HG03565 (cell line): ENCODE measurements around the gene PSMD8.

Experiments used
- ATAC-seq: cut with Tn5 transposase; IDR thresholded peaks from one replicate; pipeline ENCODE4 v1.9.1; 2021; ENCODE audit warnings: mild to moderate bottlenecking, moderate library complexity; ENCODE audit not compliant: unreplicated experiment

PSMD8 gene

DNA sequence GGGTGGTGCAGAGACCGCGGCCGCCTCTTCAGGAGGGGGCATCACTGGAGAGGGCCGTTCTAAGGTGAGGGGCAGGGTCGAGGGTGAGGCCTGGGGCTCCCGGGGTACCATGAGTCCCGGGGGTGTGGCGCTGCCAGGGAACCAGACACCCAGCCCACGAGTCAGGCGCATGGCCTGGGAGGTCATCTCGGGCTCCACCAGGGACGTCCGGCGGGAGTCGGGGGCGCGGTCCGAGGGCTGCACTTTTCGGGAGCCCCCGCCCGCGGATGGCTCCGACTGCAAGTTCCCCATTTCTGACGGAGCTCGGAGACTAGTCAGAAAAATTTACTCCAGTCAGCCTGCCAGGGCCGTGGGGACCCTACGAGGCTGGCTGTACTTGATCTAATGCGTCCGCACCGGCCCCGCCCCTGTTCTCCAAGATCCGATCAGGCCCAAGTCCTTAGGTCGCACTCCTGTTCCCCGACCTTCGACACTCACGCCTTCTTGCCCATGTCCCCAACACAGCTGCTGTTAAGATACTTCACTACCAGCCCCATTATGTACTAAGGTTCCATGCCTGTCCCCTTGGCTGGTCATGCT, 12.7 kb downstream of the PSMD8 start:
- no peak for ATAC-seq

DNA sequence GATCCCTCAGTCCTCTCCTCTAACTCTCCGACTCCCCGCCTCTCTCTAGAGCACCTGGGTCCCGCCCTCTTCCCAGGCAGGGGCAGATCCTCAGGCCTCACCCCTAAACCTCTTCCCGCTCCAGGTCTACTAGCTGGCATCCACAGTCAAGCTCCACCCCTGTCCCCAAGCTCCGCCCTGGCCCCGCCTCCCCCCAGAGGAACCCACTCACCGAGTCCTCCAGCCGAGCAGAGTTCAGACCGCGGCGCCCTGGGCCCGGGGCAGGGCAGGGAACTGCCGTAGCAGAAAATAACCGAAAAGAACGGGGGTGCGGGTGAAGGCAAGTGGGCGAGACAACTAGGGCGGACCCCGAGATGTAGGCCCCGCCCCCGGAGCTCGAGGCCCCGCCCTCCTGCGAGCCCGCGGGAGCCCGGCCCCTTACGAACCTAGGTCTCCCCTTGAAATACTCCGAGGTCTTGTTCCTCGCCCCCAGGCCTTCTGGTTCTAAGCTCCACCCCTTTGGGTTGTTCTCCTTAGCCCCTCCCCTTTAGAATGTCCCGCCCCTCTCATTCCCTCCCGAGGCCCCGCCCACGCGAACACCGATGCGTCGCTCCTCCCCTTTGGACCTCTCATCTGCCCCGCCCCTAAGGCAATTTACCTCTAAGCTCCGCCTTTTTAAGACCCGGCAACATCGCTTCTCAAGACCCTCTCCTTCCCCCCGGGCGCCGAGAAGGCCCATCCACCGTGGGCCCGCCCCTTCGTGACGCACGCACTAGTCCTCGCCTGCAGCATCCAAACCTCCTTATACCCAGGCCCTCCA, 13.4 kb downstream of the PSMD8 start, which contains the start of gene GGN:
Gene GGN (minus strand): TSS at position 485 of the 799 bp plus-strand sequence. CDS start 773 bp downstream, outside the sequence.
- no peak for ATAC-seq

- ATAC-seq: no peak
These were observed 14.2 kb downstream of the PSMD8 start, which contains the start of gene SPRED3 for GRCh38 chr19:38388349-38389100. Gene SPRED3 (plus strand): TSS chr19:38388697. CDS start chr19:38390303, 1,606 bp downstream.

DNA sequence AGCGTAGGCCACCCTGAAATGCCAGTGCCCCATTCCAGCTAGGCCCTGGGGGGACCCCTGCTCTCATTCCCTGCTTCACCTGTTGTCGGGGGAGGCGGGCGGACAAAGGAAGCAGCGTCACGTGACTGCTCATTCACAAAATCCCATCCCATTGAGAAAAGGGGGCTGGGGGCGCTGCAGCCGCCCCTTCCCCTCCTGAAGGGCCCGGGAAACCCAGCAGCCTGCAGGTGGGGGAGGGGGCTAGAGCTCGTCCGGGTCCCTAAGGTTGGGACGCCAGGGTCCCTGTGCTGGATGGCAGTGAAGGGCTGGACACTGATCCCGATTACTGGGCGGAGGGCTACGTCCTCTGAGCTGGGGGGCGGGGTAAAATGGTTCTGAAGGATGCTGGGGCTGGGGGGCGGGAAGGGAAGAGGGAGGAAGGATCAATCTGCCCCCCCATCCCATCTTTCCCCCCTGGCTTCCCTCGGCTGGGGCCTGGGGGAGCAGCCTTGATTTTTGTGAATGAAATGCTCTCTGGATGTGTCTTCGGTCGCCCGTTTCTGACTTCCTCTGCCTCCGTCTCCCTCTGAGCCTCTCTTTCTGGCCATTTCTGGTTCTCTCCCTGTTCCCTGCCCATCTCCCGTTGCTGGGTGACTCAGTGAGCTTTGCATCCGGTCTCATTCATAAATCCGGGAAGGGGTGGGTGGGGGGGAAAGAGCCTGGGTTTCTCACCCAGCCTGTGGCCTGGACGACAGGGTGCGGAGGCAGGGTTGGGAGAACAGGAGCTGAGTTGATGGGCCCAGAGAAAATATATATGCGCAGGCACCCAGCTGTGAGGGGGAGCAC, 14.9 kb downstream of the PSMD8 start:
- ATAC-seq: no peak

DNA sequence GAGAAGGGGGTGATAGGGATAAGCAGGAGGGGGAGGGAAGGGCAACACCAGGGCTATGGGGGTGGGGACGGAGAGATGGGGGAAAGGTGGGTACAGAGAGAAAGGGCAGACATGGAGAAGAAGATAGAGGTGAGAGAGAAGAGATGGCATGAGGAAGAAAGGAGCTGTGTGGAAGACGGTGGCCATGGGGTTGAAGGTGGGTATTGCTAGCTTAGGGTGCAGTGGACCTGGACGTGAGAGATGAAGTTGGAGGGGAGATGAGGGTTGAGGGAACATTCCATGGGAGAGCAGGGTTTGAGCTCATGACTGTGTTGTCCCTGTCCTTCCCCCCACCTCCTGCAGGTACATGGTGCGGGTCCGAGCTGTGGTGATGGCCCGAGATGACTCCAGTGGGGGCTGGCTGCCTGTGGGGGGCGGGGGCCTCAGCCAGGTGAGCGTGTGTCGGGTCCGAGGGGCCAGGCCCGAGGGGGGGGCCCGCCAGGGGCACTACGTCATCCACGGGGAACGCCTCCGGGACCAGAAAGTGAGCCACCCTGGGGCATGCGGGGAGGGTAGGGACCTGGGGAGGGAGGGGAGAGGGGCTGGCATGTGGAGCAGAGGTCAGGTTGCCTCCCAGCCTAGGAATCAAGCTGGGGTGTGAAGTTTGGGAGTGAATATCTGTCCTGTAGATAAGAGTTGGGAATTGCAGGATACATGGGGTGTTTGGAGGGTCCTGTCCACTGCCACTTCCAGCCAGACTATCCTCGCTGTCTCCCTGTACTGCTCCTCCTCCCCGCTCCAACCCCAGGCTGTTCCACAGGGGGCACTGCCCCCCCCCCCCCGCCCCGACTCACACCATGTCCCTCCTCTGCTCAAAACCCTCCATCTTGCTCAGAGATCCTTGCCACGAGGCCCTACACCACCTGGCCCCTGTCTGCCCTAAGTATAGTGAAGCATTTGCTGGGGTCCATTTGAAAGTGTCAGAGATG, 15.9 kb downstream of the PSMD8 start:
- no peak for ATAC-seq

DNA sequence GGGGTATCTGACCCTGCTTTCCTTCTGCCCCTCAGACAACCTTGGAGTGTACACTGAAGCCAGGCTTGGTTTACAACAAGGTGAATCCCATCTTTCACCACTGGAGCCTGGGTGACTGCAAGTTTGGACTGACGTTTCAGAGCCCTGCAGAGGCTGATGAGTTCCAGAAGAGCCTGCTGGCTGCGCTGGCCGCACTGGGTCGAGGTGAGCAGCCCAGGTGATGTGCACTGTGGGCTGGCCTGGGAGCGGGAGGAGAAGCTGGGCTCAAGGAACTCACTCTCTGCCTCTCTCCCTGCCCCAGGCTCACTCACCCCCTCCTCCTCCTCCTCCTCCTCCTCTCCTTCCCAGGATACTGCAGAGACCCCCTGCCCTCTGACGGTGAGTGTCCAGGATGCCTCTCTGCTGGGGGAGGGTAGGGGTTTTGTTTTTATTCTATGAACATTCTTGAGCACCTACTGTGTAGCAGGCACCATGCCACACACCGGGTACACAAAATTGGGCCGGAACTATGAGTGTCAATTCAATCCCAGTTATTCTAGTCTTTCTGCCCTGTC, 17.6 kb downstream of the PSMD8 start:
- ATAC-seq: no peak

GRCh38 chr19:38392707-38393308, 18.4 kb downstream of the PSMD8 start:
- no peak for ATAC-seq

DNA sequence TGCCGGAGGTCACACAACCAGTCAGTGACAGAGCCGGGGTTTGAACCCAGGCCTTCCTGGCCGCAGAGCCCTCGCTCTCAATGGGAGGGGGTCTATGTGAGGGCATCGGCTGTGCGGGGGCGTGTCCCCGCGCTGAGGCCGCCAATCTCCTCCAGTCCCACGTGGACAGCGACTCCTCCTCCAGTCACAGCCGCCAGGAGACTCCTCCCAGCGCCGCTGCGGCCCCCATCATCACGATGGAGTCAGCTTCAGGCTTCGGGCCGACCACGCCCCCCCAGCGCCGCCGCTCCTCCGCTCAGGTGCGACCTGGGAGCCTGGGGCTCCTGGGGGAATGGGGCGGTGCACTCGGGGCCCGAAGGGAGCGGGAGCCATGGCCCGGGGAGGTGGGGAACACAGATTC, 20.1 kb downstream of the PSMD8 start:
- no peak for ATAC-seq

GRCh38 chr19:38395381-38396114, 21.2 kb downstream of the PSMD8 start:
- no peak for ATAC-seq

GRCh38 chr19:38399081-38399480, 24.7 kb downstream of the PSMD8 start:
- ATAC-seq: no peak

GRCh38 chr19:38399537-38399936, 25.2 kb downstream of the PSMD8 start:
- no peak for ATAC-seq

DNA sequence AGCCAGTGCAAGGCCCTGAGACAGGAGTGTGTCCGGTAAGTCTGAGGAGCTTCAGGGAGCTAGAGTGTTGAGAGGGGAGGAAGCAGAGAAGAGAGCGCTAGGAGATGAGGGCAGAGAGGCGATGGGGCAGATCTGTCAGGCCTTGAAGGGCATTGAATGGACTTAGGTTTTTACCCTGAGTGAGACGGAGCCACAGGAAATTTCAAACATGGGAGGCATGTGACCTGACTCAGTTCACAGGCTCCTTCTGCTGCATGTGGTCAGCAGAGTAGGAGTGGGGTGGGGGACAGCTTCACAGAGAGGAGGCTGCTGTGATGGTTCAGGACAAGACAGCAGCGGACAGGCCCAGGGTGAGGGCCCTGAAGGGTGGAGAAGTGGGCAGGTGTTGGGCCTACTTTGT, 26.0 kb downstream of the PSMD8 start:
- no peak for ATAC-seq

DNA sequence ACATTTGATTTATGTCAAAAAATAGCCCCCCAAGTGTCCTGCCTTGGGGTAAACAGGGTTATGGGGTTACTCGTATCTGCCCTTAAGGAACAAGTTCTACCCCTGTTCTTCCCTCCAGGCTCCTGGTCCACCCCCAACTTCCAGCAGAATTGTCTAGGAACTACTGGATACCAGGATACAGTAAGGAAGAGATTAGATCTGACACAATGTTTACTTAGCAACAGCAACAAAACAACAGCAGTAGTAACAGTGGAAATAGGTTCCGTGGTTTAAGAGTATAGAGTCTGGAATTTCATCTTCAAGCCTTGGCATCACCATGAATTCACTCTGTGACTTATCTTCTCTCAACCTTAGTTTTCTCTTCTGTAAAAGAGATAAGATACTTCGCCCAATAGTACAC, 26.8 kb downstream of the PSMD8 start:
- ATAC-seq: no peak

- ATAC-seq: no peak
These were observed 28.2 kb downstream of the PSMD8 start for GRCh38 chr19:38402623-38402966.

DNA sequence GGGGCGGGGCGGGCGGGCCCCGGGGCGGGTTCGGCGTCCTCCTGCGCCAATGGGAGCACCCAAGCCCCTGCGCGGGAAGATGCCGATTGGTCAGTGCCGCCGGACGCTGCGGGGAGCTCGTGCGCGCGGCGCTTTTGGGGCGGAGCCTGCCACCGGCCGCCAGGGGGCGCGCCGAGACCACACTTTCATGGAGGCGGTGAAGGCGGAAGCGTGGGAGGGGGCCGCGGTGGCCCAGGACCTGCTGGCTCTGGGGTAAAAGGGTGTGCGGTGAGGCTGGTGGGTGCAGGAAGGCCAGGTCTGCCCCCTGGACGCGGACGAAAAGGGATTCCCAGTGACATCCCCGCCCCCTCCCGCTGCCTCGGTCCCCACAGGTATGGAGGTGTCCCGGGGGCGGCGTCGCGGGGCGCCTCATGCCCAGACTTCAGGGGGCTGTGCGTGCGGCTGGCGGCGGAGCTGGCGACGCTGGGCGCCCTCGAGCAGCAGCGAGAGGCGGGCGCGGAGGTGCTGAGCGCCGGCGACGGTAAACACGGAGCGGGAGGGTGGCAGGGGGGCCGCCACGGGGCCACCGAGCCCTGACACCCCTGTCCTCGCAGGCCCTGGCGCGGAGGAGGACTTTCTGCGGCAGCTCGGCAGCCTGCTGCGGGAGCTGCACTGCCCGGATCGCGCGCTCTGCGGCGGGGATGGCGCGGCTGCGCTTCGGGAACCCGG, 28.8 kb downstream of the PSMD8 start, which contains the start of gene FAM98C:
Gene FAM98C (plus strand): TSS at position 127 of the 708 bp plus-strand sequence. CDS start 61 bp downstream, at position 188.
- ATAC-seq: peak; percentile 88

DNA sequence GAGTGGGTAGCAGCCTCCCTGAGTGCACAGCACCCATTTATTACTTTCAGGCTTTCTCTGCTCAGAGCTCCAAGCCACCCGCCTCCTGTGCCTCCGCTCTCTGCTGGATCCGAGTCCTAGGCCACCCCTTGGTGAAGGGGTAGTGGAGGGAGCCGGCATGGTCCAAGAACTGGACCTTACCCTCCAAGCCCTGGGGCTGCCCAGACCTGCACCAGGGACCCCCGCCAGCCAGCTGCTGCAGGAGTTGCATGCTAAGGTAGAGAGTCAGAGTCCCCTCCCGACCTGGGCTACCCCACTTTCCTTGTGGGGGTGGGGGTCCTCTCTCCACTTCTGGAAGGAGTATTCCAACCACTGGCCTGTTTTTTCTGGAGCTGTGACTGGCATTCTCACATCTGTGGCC, 30.5 kb downstream of the PSMD8 start:
- ATAC-seq: no peak

DNA sequence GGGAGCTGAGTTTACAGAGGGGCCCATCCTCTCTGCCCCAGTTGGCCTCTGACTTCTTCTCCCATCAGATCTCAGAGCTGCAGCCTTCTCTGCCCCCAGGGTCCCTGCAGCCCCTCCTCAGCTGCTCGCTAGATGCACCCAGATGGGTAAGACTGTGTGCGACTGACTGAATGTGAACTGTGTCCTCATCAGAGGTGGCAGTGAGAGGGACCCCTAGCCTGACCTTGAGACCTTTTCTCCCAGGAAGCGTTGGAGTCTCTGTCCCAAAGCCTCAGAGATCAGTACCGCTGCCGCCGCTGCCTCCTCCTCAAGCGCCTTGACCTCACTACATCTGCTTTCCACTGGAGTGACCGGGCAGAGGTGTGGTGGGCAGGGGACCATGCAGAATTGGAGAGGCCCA, 30.9 kb downstream of the PSMD8 start:
- no peak for ATAC-seq
